HepG2 (cell line): Measurements from ENCODE around the gene ADAMTS17.

ENCODE experiments used
- KAT7 ChIP-seq: IDR thresholded peaks from 2 replicates; pipeline ENCODE4 v1.6.1; 2018; ENCODE audit warnings: borderline replicate concordance, missing compliant biosample characterization
- NR2F1 ChIP-seq, 2 experiments: fragments of 450-650 bp in 1 of 2; formaldehyde crosslinking in 1 of 2; IDR thresholded peaks; 2 replicates each; pipeline versions ENCODE4 v1.5.0 to v1.6.1; 2016 to 2020; ENCODE audit warnings: mild to moderate bottlenecking in 1 of 2, missing compliant biosample characterization in 1 of 2, missing genetic modification reagents in 1 of 2, moderate library complexity in 1 of 2
- RAD21 ChIP-seq: fragments of 450-650 bp; formaldehyde crosslinking; IDR thresholded peaks from 2 replicates; pipeline ENCODE4 v1.5.0; 2020; ENCODE audit warnings: mild to moderate bottlenecking
- ZFP37 ChIP-seq: sonication (generic); formaldehyde crosslinking; IDR thresholded peaks from 2 replicates; pipeline ENCODE4 v1.4.0; 2020; ENCODE audit warnings: missing genetic modification reagents, borderline replicate concordance

- TF ChIP-seq NR2F1 (CRISPR knock-in tag; IDR thresholded peaks at IDR 0.05) (no peak), KAT7 (no peak), RAD21 (CRISPR knock-in tag) (no peak), ZFP37 (CRISPR knock-in tag) (no peak)
These were observed 22.9 kb downstream of the ADAMTS17 start for GRCh38 chr15:100318880-100319279.
